ENCODE measurements around the gene CNN1.
"Not testable (repeated sequence)": the region's sequence is repeated elsewhere in the genome, so short reads cannot be mapped to it uniquely, and the experiment has no call there.

The CNN1 gene

GRCh38 chr19:11558881-11559828 is 20.5 kb downstream of the CNN1 start, which contains the start of gene ELOF1:
TSS of gene ELOF1 (minus strand) at chr19:11559230. CDS start at chr19:11554347, 4,883 bp downstream.
- DNase-seq (ENCODE audit: insufficient read length, low spot score) (peak; percentile 91), FAIRE-seq (peak; percentile 98)
- TF ChIP-seq TAF1 (IDR thresholded peaks at IDR 0.05; ENCODE audit: low read depth, low read length): 0 out of 2 replicates have a peak, but pooled peaks have one; percentile 49
- no peak for TF ChIP-seq PAX5 (IDR thresholded peaks at IDR 0.05; ENCODE audit: insufficient read depth, low read length, severe bottlenecking)
- peak; percentile 79; the same call in 1 of the 2 replicates for TF ChIP-seq POU2F2 (IDR thresholded peaks at IDR 0.05; ENCODE audit: low read depth, low read length)
- TF ChIP-seq POLR2AphosphoS5 (IDR thresholded peaks at IDR 0.05; ENCODE audit: low read depth, low read length): peak; percentile 87
- peak; percentile 86 for TF ChIP-seq POLR2A (IDR thresholded peaks at IDR 0.05; ENCODE audit: low read depth, low read length)

DNA sequence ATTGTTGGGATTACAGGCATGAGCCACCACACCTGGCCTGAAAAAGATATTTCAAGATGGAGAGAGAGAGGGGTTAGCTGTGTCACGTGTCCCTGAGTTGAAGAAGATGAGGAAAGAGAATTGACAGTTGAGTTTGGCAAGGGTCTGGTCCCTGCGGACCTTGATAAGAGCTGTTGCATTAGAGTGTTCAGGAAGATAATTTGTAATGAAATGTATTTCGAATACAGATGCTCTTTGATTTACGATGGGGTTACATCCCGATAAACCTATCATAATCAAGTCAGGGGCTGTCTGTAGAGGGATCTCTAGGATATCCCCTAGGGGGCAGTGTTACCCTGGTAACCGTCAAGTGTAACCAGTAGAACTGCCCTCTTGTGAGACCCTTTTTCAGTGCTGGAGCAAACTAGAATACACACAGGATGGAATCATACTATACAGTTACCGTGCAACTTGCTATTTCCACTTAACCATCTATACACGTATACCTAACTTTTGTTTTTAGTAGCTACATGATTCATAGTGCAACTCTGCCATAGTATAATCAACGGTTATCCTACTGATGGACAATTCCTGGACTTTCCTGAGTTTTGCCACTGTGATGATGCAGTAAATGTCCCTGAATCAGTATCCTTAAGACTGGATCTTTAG is 21.9 kb downstream of the CNN1 start:
- FAIRE-seq (peak; percentile 88), DNase-seq (ENCODE audit: insufficient read length, low spot score) (no peak)
- TF ChIP-seq PAX5 (IDR thresholded peaks at IDR 0.05; ENCODE audit: insufficient read depth, low read length, severe bottlenecking): peak; percentile 77
- TF ChIP-seq POLR2A (IDR thresholded peaks at IDR 0.05; ENCODE audit: low read depth, low read length): 0 out of 2 replicates have a peak, but pooled peaks have one; percentile 23
- no peak for TF ChIP-seq POU2F2 (IDR thresholded peaks at IDR 0.05; ENCODE audit: low read depth, low read length)

DNA sequence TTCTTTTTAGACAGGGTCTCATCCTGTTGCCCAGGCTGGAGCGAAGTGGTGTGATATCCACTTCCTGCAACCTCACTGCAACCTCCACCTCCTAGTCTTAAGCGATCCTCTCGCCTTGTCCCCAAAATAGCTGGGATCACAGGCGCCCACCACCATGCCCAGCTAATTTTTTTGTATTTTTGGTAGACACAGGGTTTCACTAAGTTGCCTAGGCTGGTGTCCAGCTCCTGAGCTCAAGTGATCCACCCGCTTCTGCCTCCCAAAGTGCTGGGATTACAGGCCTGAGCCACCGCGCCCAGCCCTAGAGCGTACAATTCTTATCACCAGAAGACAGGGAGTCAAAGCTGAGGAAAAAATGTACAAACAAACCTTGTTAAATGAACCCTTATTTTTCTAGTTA is 24.9 kb downstream of the CNN1 start:
- FAIRE-seq (no peak), DNase-seq (ENCODE audit: insufficient read length, low spot score) (no peak)
- no peak for TF ChIP-seq PAX5 (IDR thresholded peaks at IDR 0.05; ENCODE audit: insufficient read depth, low read length, severe bottlenecking)
- TF ChIP-seq SPI1 (IDR thresholded peaks at IDR 0.05; ENCODE audit: low read depth, low read length): no peak
- TF ChIP-seq POLR2A (IDR thresholded peaks at IDR 0.05; ENCODE audit: low read depth, low read length): no peak
- TF ChIP-seq POU2F2 (IDR thresholded peaks at IDR 0.05; ENCODE audit: low read depth, low read length): no peak
- no peak for TF ChIP-seq TAF1 (IDR thresholded peaks at IDR 0.05; ENCODE audit: low read depth, low read length)
- TF ChIP-seq POLR2AphosphoS5 (IDR thresholded peaks at IDR 0.05; ENCODE audit: low read depth, low read length): no peak

DNA sequence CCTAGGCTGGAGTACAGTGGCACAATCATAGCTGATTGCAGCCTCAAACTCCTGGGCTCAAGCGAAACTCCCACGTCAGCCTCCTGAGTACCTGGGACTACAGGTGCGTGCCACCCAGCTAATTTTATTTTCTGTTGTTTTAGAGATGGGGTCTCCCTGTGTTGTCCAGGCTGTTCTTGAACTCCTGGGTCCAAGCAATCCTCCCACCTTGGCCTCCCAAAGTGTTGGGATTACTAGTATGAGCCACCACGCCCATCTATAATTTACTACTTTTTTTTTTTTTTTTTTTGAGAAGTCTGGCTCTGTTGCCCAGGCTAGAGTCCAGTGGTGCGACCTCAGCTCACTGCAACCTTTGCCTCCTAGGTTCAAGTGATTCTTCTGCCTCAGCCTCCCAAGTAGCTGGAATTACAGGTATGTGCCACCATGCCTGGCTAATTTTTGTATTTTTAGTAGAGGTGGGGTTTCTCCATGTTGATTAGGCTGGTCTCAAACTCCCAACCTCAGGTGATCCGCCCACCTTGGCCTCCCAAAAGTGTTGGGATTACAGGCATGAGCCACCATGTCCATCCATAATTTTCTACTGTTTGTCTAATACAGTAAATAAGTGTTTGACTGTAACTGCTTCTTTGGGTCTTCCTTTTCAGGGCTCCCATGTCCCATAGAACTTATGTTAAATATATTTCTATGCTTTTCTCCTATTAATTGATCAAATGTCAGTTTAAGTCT is 25.6 kb downstream of the CNN1 start:
- FAIRE-seq; DNase-seq (ENCODE audit: insufficient read length, low spot score): not testable (repeated sequence)

GRCh38 chr19:11565649-11565980 is 27.0 kb downstream of the CNN1 start:
- FAIRE-seq: not testable (repeated sequence)

DNA sequence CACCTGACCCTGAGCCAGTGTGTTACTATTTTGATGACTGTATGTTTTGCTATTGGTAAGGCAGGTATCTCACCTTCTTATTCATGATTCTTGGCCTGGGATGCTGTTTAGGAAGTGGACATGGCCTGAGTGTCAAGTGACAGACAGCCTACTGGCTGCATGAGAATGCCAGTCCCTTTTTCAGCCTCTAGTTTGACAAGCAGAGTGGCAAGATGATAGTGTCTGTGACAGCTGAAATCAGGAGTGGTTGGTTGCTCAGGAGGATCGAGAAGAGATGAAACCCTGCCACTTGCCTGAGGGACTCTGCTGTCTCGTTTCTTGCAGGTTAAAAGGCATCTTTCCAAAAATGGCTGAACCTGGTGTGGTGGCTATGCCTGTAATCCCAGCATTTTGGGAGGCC is 27.5 kb downstream of the CNN1 start:
- FAIRE-seq: peak; percentile 50
- DNase-seq (ENCODE audit: insufficient read length, low spot score): no peak
- TF ChIP-seq POU2F2 (IDR thresholded peaks at IDR 0.05; ENCODE audit: low read depth, low read length): no peak

More at GRCh38 chr19:11565649-11565980, 27.0 kb downstream of the CNN1 start:
- not testable (repeated sequence) for DNase-seq (ENCODE audit: insufficient read length, low spot score)

GRCh38 chr19:11570039-11570462 is 31.4 kb downstream of the CNN1 start:
- FAIRE-seq (no peak), DNase-seq (ENCODE audit: insufficient read length, low spot score) (no peak)
- TF ChIP-seq PAX5 (IDR thresholded peaks at IDR 0.05; ENCODE audit: insufficient read depth, low read length, severe bottlenecking): no peak
- TF ChIP-seq POU2F2 (IDR thresholded peaks at IDR 0.05; ENCODE audit: low read depth, low read length): no peak
- TF ChIP-seq POLR2A (IDR thresholded peaks at IDR 0.05; ENCODE audit: low read depth, low read length): no peak
- TF ChIP-seq TAF1 (IDR thresholded peaks at IDR 0.05; ENCODE audit: low read depth, low read length): no peak
- peak; percentile 56 for TF ChIP-seq SPI1 (IDR thresholded peaks at IDR 0.05; ENCODE audit: low read depth, low read length)
- TF ChIP-seq POLR2AphosphoS5 (IDR thresholded peaks at IDR 0.05; ENCODE audit: low read depth, low read length): no peak

GRCh38 chr19:11573354-11573753 is 34.7 kb downstream of the CNN1 start:
- peak; percentile 26 for FAIRE-seq
- not testable (repeated sequence) for DNase-seq (ENCODE audit: insufficient read length, low spot score)

- DNase-seq (ENCODE audit: insufficient read length, low spot score); FAIRE-seq: not testable (repeated sequence)
Observed at GRCh38 chr19:11573763-11574162, 35.1 kb downstream of the CNN1 start.

DNA sequence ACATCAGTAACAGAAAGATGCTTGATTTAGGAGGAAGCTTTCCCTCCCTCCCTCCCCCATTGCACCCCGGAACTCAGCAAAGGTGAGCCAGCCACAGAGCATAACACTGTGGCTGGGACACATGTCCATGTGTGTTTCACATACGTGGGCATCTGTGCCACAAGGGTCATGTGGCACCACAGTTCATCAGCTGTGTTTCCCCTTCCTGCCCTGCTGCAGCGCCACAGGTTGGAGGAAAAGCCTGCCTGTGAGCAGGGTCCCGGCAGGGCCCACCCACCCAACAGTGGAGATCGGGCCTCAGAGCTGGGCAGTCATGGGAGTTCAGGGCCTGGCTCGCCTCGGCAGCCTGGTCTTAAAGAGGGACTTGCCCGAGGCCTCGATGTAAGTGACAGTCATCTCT is 36.0 kb downstream of the CNN1 start:
- DNase-seq (ENCODE audit: insufficient read length, low spot score) (no peak), FAIRE-seq (peak; percentile 85)
- TF ChIP-seq POU2F2 (IDR thresholded peaks at IDR 0.05; ENCODE audit: low read depth, low read length): no peak
- TF ChIP-seq TAF1 (IDR thresholded peaks at IDR 0.05; ENCODE audit: low read depth, low read length): no peak
- no peak for TF ChIP-seq POLR2AphosphoS5 (IDR thresholded peaks at IDR 0.05; ENCODE audit: low read depth, low read length)
- TF ChIP-seq POLR2A (IDR thresholded peaks at IDR 0.05; ENCODE audit: low read depth, low read length): no peak
- TF ChIP-seq SPI1 (IDR thresholded peaks at IDR 0.05; ENCODE audit: low read depth, low read length): no peak
- TF ChIP-seq PAX5 (IDR thresholded peaks at IDR 0.05; ENCODE audit: insufficient read depth, low read length, severe bottlenecking): no peak
